Heart right ventricle (tissue), 16 donors: ENCODE data around the gene ALKBH4. TPM values are rescaled to one million over a fixed set of nuclear protein-coding genes. Genes with fewer than 3 reads are reported as not detected.

Experiments
- ATAC-seq, 8 donors: fragments of 200-7000 bp; cut with Tn5 transposase; one replicate each; pipeline ENCODE4 v1.9.1; 2020; ENCODE audit warnings: mild to moderate bottlenecking in 8 of 8, moderate library complexity in 8 of 8, moderate number of reproducible peaks in 1 of 8
- DNase-seq, 2 donors: peaks; one replicate each; pipeline ENCODE4 v3.0.0-alpha.2; 2020
- H3K27ac ChIP-seq, 10 donors: fragments of 200-600 bp; sonication (generic) in 2 of 10; one replicate each; pipeline versions ENCODE4 v1.5.0 to v1.8.0; 2020 to 2022; ENCODE audit warnings: mild to moderate bottlenecking in 3 of 10
- H3K27me3 ChIP-seq, 7 donors: fragments of 200-600 bp; one replicate each; pipeline ENCODE4 v1.8.0; 2021 to 2022; ENCODE audit warnings: mild to moderate bottlenecking in 2 of 7
- H3K36me3 ChIP-seq, 9 donors: fragments of 200-600 bp; sonication (generic) in 1 of 9; one replicate each; pipeline versions ENCODE4 v1.5.0 to v1.8.0; 2020 to 2022; ENCODE audit warnings: mild to moderate bottlenecking in 2 of 9
- H3K4me1 ChIP-seq, 9 donors: fragments of 200-600 bp; sonication (generic) in 1 of 9; one replicate each; pipeline versions ENCODE4 v1.5.0 to v1.8.0; 2020 to 2022; ENCODE audit warnings: mild to moderate bottlenecking in 4 of 9
- H3K4me3 ChIP-seq, 10 donors: fragments of 200-600 bp; sonication (generic) in 2 of 10; one replicate each; pipeline versions ENCODE4 v1.5.0 to v1.8.0; 2020 to 2022; ENCODE audit warnings: mild to moderate bottlenecking in 7 of 10, moderate library complexity in 2 of 10
- H3K9me3 ChIP-seq, 11 donors: fragments of 200-600 bp in 10 of 11; sonication (generic) in 2 of 11; one replicate each; pipeline versions ENCODE4 v1.5.0 to v1.8.0; 2013 to 2022; ENCODE audit warnings: mild to moderate bottlenecking in 2 of 11, control low read depth in 1 of 11, moderate library complexity in 1 of 11
- CTCF ChIP-seq, 9 donors: fragments of 200-600 bp; sonication (generic) in 2 of 9; IDR thresholded peaks; one replicate each; pipeline versions ENCODE4 v1.5.0 to v1.8.0; 2021 to 2022; ENCODE audit warnings: antibody characterized with exemption in 9 of 9, mild to moderate bottlenecking in 5 of 9, moderate library complexity in 1 of 9
- WGBS, 2 donors: extraction: QIAGEN DNeasy Blood & Tissue Kit; methylation state at CpG; one replicate each; pipeline ENCODE4 v1.1.7; 2013; ENCODE audit warnings: inconsistent platforms in 1 of 2; 5-methylcytosine and 5-hydroxymethylcytosine counted together
- intact Hi-C, 10 donors: fragments of 100-400 bp; cut with DNase I; formaldehyde crosslinking; loops; one replicate each; pipeline versions ENCODE4 v1.11.1 to v1.14.2; 2022
- polyA plus RNA-seq, 2 donors: library from polyadenylated mRNA; stranded (reverse); fragments of 200-250 nt; gene quantifications; one replicate each; pipeline ENCODE4 v1.2.3, GENCODE V29; 2013
- total RNA-seq, 10 donors: library from RNA; stranded (reverse); fragmentation: NEBNext Ultra II Directional in 3 of 10; extraction: Animal tissue kit (Norgen Biotek cat#: 25700) in 3 of 10; gene quantifications; one replicate each; pipeline versions ENCODE4 v1.2.1 to v1.2.4, GENCODE V29; 2021 to 2023
- donor health status: Arrhythmogenic right ventricular cardiomyopathy.
- donor health status: ischemic (EF 13 %, LVEDD 7.1; RV severe dilation, severe dysfunction).
- donor health status: healthy with polysubstance abuse.
- donor health status: DM: no; HTN: yes; CAD: no.
- donor health status: DM: no; HTN: no; CAD: no.
- donor health status: ischemic (EF 25% LVEDD 6.9; RV normal size, moderate dysfunction).
- donor health status: ischemic (EF 25% LVEDD 5.7; RV mildly dilated, moderate dysfunction).
- donor health status: healthy.
- donor health status: DM: yes; HTN: yes; CAD: no.
- donor health status: Ischemic cardiomyopathy.
- donor health status: ischemic (EF 35%, LVEDD 5.7; RV mildly dilated, moderate dysfunction).
- donor health status: nonischemic (EF 11% LVEDD 7.7; RV severe dilation, severe dysfunction).
- donor health status: DM: yes; HTN: yes; CAD: no.
- donor health status: PGD.
- donor health status: ischemic (EF 29% LVEDD 5.4; RV normal size, mild dysfunction).
- donor health status: nonischemic (EF 23%, LVEDD 6.1; RV moderate dilation, normal function).

The ALKBH4 gene
- total and polyA plus RNA-seq, 12 donors, result 4.4 to 8.6 (median 6.7) TPM

GRCh38 chr7:102469972-102470825 is 5.5 kb upstream of the ALKBH4 start:
- ATAC-seq (peak in 1 of 8 donors; percentile 12), DNase-seq (peak in 1 of 2 donors; percentile 10)
- Histone ChIP-seq H3K36me3 (peaks cover 0 to 62% (median 3%) of the 10 kb centered on the region in 9 donors), H3K4me3 (no peak overlapping the region), H3K27ac (no peak overlapping the region), H3K4me1 (peaks cover 4 to 15% (median 8%) of the 10 kb centered on the region in 9 donors), H3K27me3 (no peaks in the 10 kb centered on the region), H3K9me3 (no peaks in the 10 kb centered on the region)
- 78 to 87% methylated on average over 20 of the region's 20 CpGs for WGBS, 2 donors
- TF ChIP-seq CTCF (IDR thresholded peaks at IDR 0.05), result no peak
- intact Hi-C loops, result loop anchor here in 2 of 10 donors (5.0 to 10.0 kb wide), 3 partner anchors 55 to 185 kb away; partner anchors contain the start of gene SH2B2 (in 1 of the 2)

GRCh38 chr7:102469351-102469971 is 4.8 kb upstream of the ALKBH4 start:
- Histone ChIP-seq H3K4me3 (no peak overlapping the region), H3K27me3 (no peaks in the 10 kb centered on the region), H3K36me3 (peaks cover 0 to 62% (median 3%) of the 10 kb centered on the region in 9 donors), H3K9me3 (no peaks in the 10 kb centered on the region), H3K4me1 (peaks cover 4 to 16% (median 8%) of the 10 kb centered on the region in 9 donors), H3K27ac (no peak overlapping the region)
- WGBS, 2 donors, result 89% methylated on average over 24 of the region's 24 CpGs
- ATAC-seq (no peak), DNase-seq (no peak)
- intact Hi-C loops, result loop anchor here in 2 of 10 donors (5.0 to 10.0 kb wide), 3 partner anchors 55 to 185 kb away; partner anchors contain the start of gene SH2B2 (in 1 of the 2)
- no peak for TF ChIP-seq CTCF (IDR thresholded peaks at IDR 0.05)

GRCh38 chr7:102468478-102469350 is 4.1 kb upstream of the ALKBH4 start:
- DNase-seq, result peak in 1 of 2 donors; percentile 12
- H3K4me1 ChIP-seq, result peaks cover 4 to 23% (median 14%) of the 10 kb centered on the region in 9 donors
- H3K4me3 ChIP-seq, result no peak overlapping the region
- TF ChIP-seq CTCF (IDR thresholded peaks at IDR 0.05), result no peak
- ATAC-seq, result no peak
- H3K36me3 ChIP-seq, result peaks cover 0 to 57% (median 3%) of the 10 kb centered on the region in 9 donors
- H3K27me3 ChIP-seq, result no peaks in the 10 kb centered on the region
- no peak overlapping the region for H3K27ac ChIP-seq
- intact Hi-C loops, result loop anchor here in 2 of 10 donors (5.0 to 10.0 kb wide), 3 partner anchors 54 to 184 kb away; partner anchors contain the start of gene SH2B2 (in 1 of the 2)
- no peaks in the 10 kb centered on the region for H3K9me3 ChIP-seq
- 83 to 87% methylated on average over 40 of the region's 40 CpGs for WGBS, 2 donors
